Panc1 (cell line): ENCODE data around the gene EAF1. TPM values are rescaled to one million over a fixed set of nuclear protein-coding genes. Genes with fewer than 3 reads are reported as not detected.

Experiments used
- ATAC-seq: fragments of 200-7000 bp; cut with Tn5 transposase; 2 replicates; pipeline ENCODE4 v1.9.1; 2020; ENCODE audit warnings: mild to moderate bottlenecking, moderate library complexity
- BruUV-seq: library from RNA; stranded (reverse); fragments of 400-500 nt; replicated peaks from 2 replicates; lab custom pipeline; 2021; lab: Mats Ljungman, UMichigan
- CTCF ChIA-PET: fragments of 300-600 bp; sonication (Branson Sonifier 250); formaldehyde crosslinking; loops from one replicate; lab custom pipeline; 2022; ENCODE audit warnings: antibody characterized with exemption; lab: Charles Lee
- POLR2A ChIA-PET: fragments of 300-600 bp; sonication (Branson Sonifier 250); formaldehyde crosslinking; loops from one replicate; lab custom pipeline; 2022; ENCODE audit warnings: antibody characterized with exemption; lab: Charles Lee
- DNase-seq: peaks from one replicate; pipeline ENCODE4 v3.0.0-alpha.2; 2010; ENCODE audit warnings: low read depth, low spot score
- H3K27ac ChIP-seq: 2 replicates; pipeline ENCODE4 v1.5.1; 2011; ENCODE audit warnings: mild to moderate bottlenecking, low read length, inconsistent platforms
- H3K27me3 ChIP-seq: fragments of 200-500 bp; sonication (Bioruptor generic); 2 replicates; pipeline ENCODE4 v1.6.0; 2014; ENCODE audit warnings: low read length, inconsistent platforms; ENCODE audit not compliant: control insufficient read depth, insufficient read depth
- H3K36me3 ChIP-seq: fragments of 200-500 bp; sonication (Bioruptor generic); 2 replicates; pipeline ENCODE4 v1.5.1; 2014; ENCODE audit warnings: inconsistent platforms, mild to moderate bottlenecking, low read length, moderate library complexity; ENCODE audit not compliant: control insufficient read depth, insufficient read depth
- H3K4me1 ChIP-seq: 2 replicates; pipeline ENCODE4 v1.5.1; 2011; ENCODE audit warnings: inconsistent platforms, mild to moderate bottlenecking, low read length, moderate library complexity; ENCODE audit not compliant: control insufficient read depth, insufficient read depth
- H3K4me3 ChIP-seq, 2 experiments: 2 replicates each; pipeline ENCODE4 v1.5.1; 2011 to 2012; ENCODE audit warnings: low read depth in 2 of 2, low read length in 2 of 2, mild to moderate bottlenecking in 2 of 2, inconsistent platforms in 1 of 2, moderate library complexity in 1 of 2
- H3K9me3 ChIP-seq: fragments of 200-500 bp; sonication (Bioruptor generic); 2 replicates; pipeline ENCODE4 v1.5.1; 2014; ENCODE audit warnings: low read depth, mild to moderate bottlenecking, inconsistent platforms, low read length, moderate library complexity; ENCODE audit not compliant: control insufficient read depth, insufficient read depth
- POLR2AphosphoS5 ChIP-seq: IDR thresholded peaks from 2 replicates; pipeline ENCODE4 v1.6.1; 2012; ENCODE audit warnings: mild to moderate bottlenecking, low read depth, low read length, moderate library complexity
- REST ChIP-seq, 2 experiments: IDR thresholded peaks; 2 replicates each; pipeline ENCODE4 v1.6.1; 2011 to 2012; ENCODE audit warnings: low read depth in 2 of 2, control low read depth in 1 of 2, low read length in 1 of 2, mild to moderate bottlenecking in 1 of 2, moderate library complexity in 1 of 2; ENCODE audit not compliant: insufficient read depth in 1 of 2
- SIN3A ChIP-seq: IDR thresholded peaks from 2 replicates; pipeline ENCODE4 v1.6.1; 2012; ENCODE audit warnings: low read depth, mild to moderate bottlenecking, low read length, moderate library complexity, borderline replicate concordance; ENCODE audit not compliant: insufficient read depth
- TCF7L2 ChIP-seq: IDR thresholded peaks from 2 replicates; pipeline ENCODE4 v1.6.1; 2011; ENCODE audit warnings: mild to moderate bottlenecking, low read depth, low read length, inconsistent platforms
- in situ Hi-C: cut with HindIII; loops from 2 replicates; pipeline ENCODE4 v1.10.0; 2016; ENCODE audit warnings: low sequenced_read_pairs, low pct_unique_long_range_greater_than_20kb
- intact Hi-C: fragments of 100-400 bp; cut with micrococcal nuclease; formaldehyde crosslinking; loops from one replicate; pipeline ENCODE4 v1.10.0; 2022; ENCODE audit not compliant: unreplicated experiment
- total RNA-seq: library from RNA; stranded (reverse); gene quantifications from one replicate; pipeline ENCODE4 v1.2.1, GENCODE V29; 2021; ENCODE audit not compliant: unreplicated experiment
- TF ChIP-seq, protein P1 (sequence below): fragments of 450-650 bp; IDR thresholded peaks from 2 replicates; pipeline ENCODE4 v1.5.1; 2017; ENCODE audit warnings: mild to moderate bottlenecking

The EAF1 gene
- total RNA-seq, 1 experiment from 2014 or later, result 16.1 TPM

DNA sequence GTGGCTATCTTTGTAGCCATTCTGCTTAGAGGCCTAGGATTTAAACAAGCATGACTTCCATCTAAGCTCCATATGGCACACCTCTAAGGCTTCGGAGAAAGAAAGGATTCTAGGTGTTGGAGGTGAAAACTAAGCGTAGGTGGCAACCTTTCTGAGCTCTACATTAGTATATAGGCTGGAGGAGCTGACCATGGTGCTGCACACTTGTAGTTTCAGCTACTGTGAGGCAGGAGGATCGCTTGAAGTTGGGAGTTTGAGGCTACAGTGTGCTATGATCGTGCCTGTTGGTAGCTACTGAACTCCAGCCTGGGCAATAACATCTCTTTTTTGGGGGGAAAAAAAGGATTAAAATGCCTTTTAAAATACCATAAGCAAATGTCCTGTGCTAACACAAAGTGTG is 7.4 kb downstream of the EAF1 start:
- intact Hi-C loops (loop anchor here (5.0 kb wide), 1 partner anchor 123 kb away; no protein-coding TSS in a partner anchor), in situ Hi-C loops (no loop called here)
- POLR2A ChIA-PET, result no interaction called here
- Histone ChIP-seq H3K27ac (no peak overlapping the region), H3K4me3 (no peak overlapping the region), H3K36me3 (peaks cover 30% of the 10 kb centered on the region), H3K4me1 (no peaks in the 10 kb centered on the region), H3K27me3 (no peaks in the 10 kb centered on the region), H3K9me3 (no peaks in the 10 kb centered on the region)
- ATAC-seq, result no peak
- BruUV-seq, result no TSS peak
- CTCF ChIA-PET, result no interaction called here
- TF ChIP-seq TCF7L2 (no peak), POLR2AphosphoS5 (no peak), SIN3A (no peak), REST (IDR thresholded peaks at IDR 0.05; ENCODE audit: insufficient read depth in 1 of 2, low read depth in 2 of 2, low read length in 1 of 2) (peak; percentile 79 to 83)
- TF ChIP-seq, protein P1, sequence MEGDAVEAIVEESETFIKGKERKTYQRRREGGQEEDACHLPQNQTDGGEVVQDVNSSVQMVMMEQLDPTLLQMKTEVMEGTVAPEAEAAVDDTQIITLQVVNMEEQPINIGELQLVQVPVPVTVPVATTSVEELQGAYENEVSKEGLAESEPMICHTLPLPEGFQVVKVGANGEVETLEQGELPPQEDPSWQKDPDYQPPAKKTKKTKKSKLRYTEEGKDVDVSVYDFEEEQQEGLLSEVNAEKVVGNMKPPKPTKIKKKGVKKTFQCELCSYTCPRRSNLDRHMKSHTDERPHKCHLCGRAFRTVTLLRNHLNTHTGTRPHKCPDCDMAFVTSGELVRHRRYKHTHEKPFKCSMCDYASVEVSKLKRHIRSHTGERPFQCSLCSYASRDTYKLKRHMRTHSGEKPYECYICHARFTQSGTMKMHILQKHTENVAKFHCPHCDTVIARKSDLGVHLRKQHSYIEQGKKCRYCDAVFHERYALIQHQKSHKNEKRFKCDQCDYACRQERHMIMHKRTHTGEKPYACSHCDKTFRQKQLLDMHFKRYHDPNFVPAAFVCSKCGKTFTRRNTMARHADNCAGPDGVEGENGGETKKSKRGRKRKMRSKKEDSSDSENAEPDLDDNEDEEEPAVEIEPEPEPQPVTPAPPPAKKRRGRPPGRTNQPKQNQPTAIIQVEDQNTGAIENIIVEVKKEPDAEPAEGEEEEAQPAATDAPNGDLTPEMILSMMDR, result no peak
- no peak for DNase-seq

DNA sequence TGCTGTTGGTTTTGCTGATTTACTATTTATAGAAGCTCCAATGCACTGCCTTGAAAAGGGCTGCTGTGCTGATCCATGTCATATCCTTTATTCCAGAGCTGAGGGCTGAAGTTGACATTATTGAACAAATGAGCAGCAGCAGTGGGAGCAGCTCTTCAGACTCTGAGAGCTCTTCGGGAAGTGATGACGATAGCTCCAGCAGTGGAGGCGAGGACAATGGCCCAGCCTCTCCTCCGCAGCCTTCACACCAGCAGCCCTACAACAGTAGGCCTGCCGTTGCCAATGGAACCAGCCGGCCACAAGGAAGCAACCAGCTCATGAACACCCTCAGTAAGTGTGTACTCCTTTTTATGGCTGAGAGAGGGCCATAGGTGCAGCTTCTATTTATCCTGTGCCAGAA is 8.8 kb downstream of the EAF1 start:
- no peaks in the 10 kb centered on the region for H3K9me3 ChIP-seq
- H3K27ac ChIP-seq, result no peak overlapping the region
- H3K4me3 ChIP-seq, result no peak overlapping the region
- no peaks in the 10 kb centered on the region for H3K27me3 ChIP-seq
- no TSS peak for BruUV-seq
- TF ChIP-seq SIN3A (no peak), TCF7L2 (no peak), REST (IDR thresholded peaks at IDR 0.05; ENCODE audit: insufficient read depth in 1 of 2, low read depth in 2 of 2, low read length in 1 of 2) (no peak), POLR2AphosphoS5 (no peak)
- TF ChIP-seq, protein P1, result no peak
- DNase-seq, result no peak
- POLR2A ChIA-PET, result no interaction called here
- CTCF ChIA-PET, result no interaction called here
- intact Hi-C loops, result no loop called here
- H3K36me3 ChIP-seq, result peaks cover 34% of the 10 kb centered on the region
- in situ Hi-C loops, result no loop called here
- no peak for ATAC-seq
- H3K4me1 ChIP-seq, result no peaks in the 10 kb centered on the region
